OCI-LY3 (cell line): ENCODE data around the gene HNRNPA1.

Source experiments
- EZH2phosphoT487 ChIP-seq: fragments of 200-600 bp; shearing (Covaris generic); IDR thresholded peaks from 2 replicates; pipeline ENCODE4 v1.6.1; 2018; ENCODE audit warnings: antibody characterized with exemption, mixed run types, low read depth
- TF ChIP-seq, protein P1 (sequence below): fragments of 200-600, 300-600 bp; sonication (generic); IDR thresholded peaks from 2 replicates; pipeline ENCODE4 v1.5.1; 2014; ENCODE audit warnings: antibody characterized with exemption, low read length, low read depth

DNA sequence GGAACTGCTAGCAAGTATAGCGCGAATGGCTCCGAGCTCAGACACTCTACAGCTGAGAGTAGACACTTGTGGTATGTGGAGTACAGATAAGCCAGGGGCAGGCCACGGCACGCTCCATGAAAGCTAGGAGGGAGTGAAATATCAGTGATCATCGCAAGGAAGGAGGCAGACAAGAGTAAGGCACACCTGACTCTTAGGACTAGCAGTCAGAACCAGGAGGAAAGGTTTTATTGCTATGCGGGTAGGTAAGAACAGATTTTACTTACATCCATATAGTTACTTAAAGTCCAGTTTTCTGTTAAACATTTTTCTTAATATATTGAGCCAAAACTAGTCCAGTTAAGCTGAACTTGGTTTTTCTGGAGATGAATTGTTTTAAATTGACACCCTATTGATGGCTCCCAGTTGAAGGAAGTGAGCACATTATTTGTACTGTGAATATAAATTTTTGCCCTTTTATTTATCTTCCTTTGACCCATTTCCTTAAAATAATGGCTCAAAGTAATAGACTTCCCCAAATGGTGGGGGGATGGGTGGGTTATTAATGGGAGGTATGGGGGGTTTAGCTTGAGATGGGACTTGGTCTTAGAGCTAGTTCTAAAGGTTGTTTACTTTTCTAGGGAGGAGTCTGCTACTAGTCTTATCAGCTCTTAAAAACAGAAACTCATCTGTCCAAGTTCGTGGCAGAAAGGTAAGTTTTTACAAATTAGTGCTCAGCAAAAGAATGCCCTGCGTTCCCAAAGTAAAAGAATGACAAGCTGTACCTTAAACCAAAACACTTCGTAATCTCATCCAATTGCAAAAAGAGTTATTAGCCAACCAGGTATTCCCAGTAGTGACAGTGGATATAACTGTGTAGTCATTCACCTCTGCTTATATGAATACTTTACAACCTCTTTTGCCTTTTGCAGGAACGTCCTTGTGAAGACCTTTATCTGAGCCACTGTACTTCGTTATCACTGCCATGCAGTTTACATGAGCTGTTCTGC lies 5.8 kb downstream of the HNRNPA1 start:
- TF ChIP-seq, protein P1, sequence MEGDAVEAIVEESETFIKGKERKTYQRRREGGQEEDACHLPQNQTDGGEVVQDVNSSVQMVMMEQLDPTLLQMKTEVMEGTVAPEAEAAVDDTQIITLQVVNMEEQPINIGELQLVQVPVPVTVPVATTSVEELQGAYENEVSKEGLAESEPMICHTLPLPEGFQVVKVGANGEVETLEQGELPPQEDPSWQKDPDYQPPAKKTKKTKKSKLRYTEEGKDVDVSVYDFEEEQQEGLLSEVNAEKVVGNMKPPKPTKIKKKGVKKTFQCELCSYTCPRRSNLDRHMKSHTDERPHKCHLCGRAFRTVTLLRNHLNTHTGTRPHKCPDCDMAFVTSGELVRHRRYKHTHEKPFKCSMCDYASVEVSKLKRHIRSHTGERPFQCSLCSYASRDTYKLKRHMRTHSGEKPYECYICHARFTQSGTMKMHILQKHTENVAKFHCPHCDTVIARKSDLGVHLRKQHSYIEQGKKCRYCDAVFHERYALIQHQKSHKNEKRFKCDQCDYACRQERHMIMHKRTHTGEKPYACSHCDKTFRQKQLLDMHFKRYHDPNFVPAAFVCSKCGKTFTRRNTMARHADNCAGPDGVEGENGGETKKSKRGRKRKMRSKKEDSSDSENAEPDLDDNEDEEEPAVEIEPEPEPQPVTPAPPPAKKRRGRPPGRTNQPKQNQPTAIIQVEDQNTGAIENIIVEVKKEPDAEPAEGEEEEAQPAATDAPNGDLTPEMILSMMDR, result no peak
- TF ChIP-seq EZH2phosphoT487, result no peak
